ENCODE results near the gene ZNF792. TPM values are rescaled to one million over a fixed set of nuclear protein-coding genes. Genes with fewer than 3 reads are reported as not detected.
"Not testable (repeated sequence)": the region's sequence is repeated elsewhere in the genome, so short reads cannot be mapped to it uniquely, and the experiment has no call there.

Gene ZNF792
- polyA plus RNA-seq, 2 of the 4 experiments (the other 2 are of a cell fraction) = 2.0 to 3.7 TPM

DNA sequence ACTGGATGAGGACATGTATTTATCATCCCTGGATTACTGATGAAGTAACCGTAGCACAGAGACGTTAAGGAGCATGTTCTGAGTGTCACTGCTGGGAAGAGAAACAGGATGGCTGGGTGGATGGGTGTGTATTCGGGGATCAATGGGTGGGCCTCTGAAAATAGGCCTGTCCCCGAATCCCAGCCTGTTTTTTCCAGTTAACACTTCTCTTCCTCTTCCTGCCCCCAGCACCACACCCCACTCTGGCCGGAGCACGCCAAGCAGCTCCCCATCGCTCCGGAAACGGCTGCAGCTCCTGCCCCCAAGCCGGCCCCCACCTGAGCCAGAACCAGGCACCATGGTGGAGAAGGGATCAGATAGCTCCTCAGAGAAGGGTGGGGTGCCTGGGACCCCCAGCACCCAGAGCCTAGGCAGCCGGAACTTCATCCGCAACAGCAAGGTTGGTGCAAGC is 44.9 kb upstream of the ZNF792 start:
- H3K9me3 ChIP-seq = no peaks in the 10 kb centered on the region
- H3K4me1 ChIP-seq = peaks cover 65% of the 10 kb centered on the region
- ChIA-PET CTCF (interaction anchor here (1.3 to 61.4 kb wide), 6 partner anchors 3 to 127 kb away, joined by 5 to 1860 read pairs (median 20); partner anchors contain the start of genes GRAMD1A, LGI4, SCN1B and ZNF792), POLR2A (interaction anchor here (2.0 to 3.7 kb wide), 2 partner anchors 9 to 19 kb away, joined by 8 to 45 read pairs; partner anchors contain the start of genes GRAMD1A and SCN1B)
- TF ChIP-seq FOSB (CRISPR knock-in tag; IDR thresholded peaks at IDR 0.05) (0 out of 2 replicates have a peak, but pooled peaks have one; percentile 37), CEBPB (IDR thresholded peaks at IDR 0.05) (no peak)
- DNase-seq (ENCODE audit: low read depth in 1 of 2, low spot score in 1 of 2) (no peak), ATAC-seq (no peak), FAIRE-seq (peak; percentile 92)
- peak overlapping the region; percentile 4; the same call in 1 of the 3 replicates for H3K4me2 ChIP-seq
- no peak overlapping the region for H3K4me3 ChIP-seq
- H3K27ac ChIP-seq = peak overlapping the region; percentile 93 to 94
- 92% methylated on average over 12 of the region's 12 CpGs for WGBS (ENCODE audit: missing lambda C conversion rate)

DNA sequence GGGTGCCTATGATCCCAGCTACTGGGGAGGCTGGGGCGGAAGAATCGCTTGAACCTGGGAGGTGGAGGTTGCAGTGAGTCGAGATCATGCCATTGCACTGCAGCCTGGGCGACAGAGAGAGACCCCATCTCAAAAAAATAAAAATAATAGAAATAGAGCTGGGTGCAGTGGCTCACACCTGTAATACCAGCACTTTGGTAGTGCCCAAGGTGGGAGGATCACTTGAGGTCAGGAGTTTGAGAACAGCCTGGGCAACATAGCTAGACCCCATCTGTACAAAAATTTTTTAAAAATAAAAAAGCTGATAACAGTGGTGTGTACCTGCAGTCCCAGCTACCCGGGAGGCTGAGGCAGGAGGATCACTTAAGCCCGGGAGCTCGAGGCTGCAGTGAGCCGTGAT is 43.4 kb upstream of the ZNF792 start:
- FAIRE-seq; DNase-seq (ENCODE audit: low read depth in 1 of 2, low spot score in 1 of 2); H3K9me3 ChIP-seq; ATAC-seq; H3K4me3 ChIP-seq: not testable (repeated sequence)
- WGBS (ENCODE audit: missing lambda C conversion rate) = 94% methylated on average over 8 of the region's 8 CpGs
- Histone ChIP-seq H3K27ac (peak overlapping the region; percentile 93 to 94), H3K4me1 (peaks cover 76% of the 10 kb centered on the region), H3K4me2 (peak overlapping the region; percentile 76)
- POLR2A ChIA-PET = interaction anchor here (1.6 to 3.7 kb wide), 4 partner anchors 10 to 24 kb away, joined by 7 to 45 read pairs (median 20); partner anchors contain the start of gene SCN1B
- CTCF ChIA-PET = interaction anchor here (0.6 to 61.4 kb wide), 11 partner anchors 5 to 705 kb away, joined by 3 to 1860 read pairs (median 7); partner anchors contain the start of genes GRAMD1A, LGI4, SCN1B and ZNF792
- TF ChIP-seq TFCP2L1 (CRISPR knock-in tag; IDR thresholded peaks at IDR 0.05) = 0 out of 2 replicates have a peak, but pooled peaks have one; percentile 62

- TF ChIP-seq RAD21 (conservative IDR thresholded peaks at IDR 0.05 in 1 of 2, IDR thresholded peaks at IDR 0.05 in 1 of 2) = no peak
- no peak for TF ChIP-seq EP300 (IDR thresholded peaks at IDR 0.05)
- no peak for TF ChIP-seq ZNF302 (CRISPR knock-in tag; IDR thresholded peaks at IDR 0.05)
- no peak for TF ChIP-seq FOSB (CRISPR knock-in tag; IDR thresholded peaks at IDR 0.05)
- TF ChIP-seq EHF (CRISPR knock-in tag; IDR thresholded peaks at IDR 0.05) = 0 out of 2 replicates have a peak, but pooled peaks have one; percentile 9
- peak overlapping the region; percentile 76 for H3K4me2 ChIP-seq
- CTCF ChIA-PET = interaction anchor here (0.8 to 61.4 kb wide), 13 partner anchors 5 to 137 kb away, joined by 3 to 1860 read pairs (median 5); partner anchors contain the start of genes FXYD7, GRAMD1A, SCN1B and ZNF792
Observed at GRCh38 chr19:35006999-35007365, 43.0 kb upstream of the ZNF792 start.

DNA sequence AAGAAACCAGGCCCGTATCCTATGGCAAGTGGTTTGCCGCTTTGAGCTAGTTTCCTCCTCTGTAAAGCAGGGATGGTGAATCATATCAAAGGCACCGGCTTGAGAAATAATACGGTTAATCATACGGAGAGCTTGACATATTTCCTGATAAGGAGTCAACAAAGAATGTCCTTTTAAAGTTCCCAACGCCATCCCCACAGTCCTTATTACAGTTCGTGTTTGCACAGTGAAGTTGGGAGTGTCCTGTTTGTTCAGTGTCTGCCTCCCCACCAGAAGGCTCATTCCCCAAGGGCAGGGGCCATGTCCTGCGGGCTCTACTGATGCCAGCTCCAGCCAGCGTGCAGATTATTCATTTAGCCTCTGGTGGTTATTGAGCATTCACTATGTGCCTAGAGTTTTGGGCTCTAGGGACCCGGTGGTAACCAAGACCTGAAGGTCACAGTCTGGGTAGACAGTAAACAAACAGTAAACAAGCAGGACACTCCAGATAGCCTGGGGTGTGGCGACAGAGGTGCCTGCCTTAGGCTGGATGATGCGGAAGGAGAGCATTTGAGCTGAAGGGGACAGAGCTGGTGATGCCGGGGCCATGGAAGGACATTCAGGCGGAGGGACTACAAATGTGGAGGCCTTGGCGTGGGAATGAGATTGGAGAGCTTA is 42.4 kb upstream of the ZNF792 start:
- ChIA-PET POLR2A (interaction anchor here (0.6 to 3.7 kb wide), 18 partner anchors 8 to 636 kb away, joined by 3 to 45 read pairs (median 4); partner anchors contain the start of genes SCN1B, ZNF181, ZNF30 and ZNF302), CTCF (interaction anchor here (0.8 to 61.4 kb wide), 15 partner anchors 6 to 137 kb away, joined by 3 to 1860 read pairs (median 4); partner anchors contain the start of genes FXYD7, GRAMD1A, SCN1B and ZNF792)
- peak; percentile 98 to 100 for DNase-seq (ENCODE audit: low read depth in 1 of 2, low spot score in 1 of 2)
- Histone ChIP-seq H3K4me1 (peaks cover 79% of the 10 kb centered on the region), H3K27ac (peak overlapping the region; percentile 93 to 94), H3K9me3 (no peaks in the 10 kb centered on the region), H3K4me2 (peak overlapping the region; percentile 76), H3K4me3 (peak overlapping the region; percentile 25)
- 4% methylated on average over 15 of the region's 15 CpGs for WGBS (ENCODE audit: missing lambda C conversion rate)
- FAIRE-seq = peak; percentile 100
- ATAC-seq = peak; percentile 84 to 92
- TF ChIP-seq CBX2 (IDR thresholded peaks at IDR 0.05; ENCODE audit: borderline replicate concordance, low read depth) (no peak), NPAS2 (CRISPR knock-in tag; IDR thresholded peaks at IDR 0.05; ENCODE audit: borderline replicate concordance) (no peak), HMGXB4 (CRISPR knock-in tag; IDR thresholded peaks at IDR 0.05; ENCODE audit: borderline replicate concordance) (no peak), GATA3 (IDR thresholded peaks at IDR 0.05; ENCODE audit: borderline replicate concordance) (peak; percentile 100), TP53 (CRISPR knock-in tag; IDR thresholded peaks at IDR 0.05) (peak; percentile 90), FOSB (CRISPR knock-in tag; IDR thresholded peaks at IDR 0.05) (peak; percentile 69), CEBPB (IDR thresholded peaks at IDR 0.05) (peak; percentile 92 to 98), POLR2AphosphoS2 (conservative IDR thresholded peaks at IDR 0.05; ENCODE audit: low read length) (peak; percentile 95; the same call in 1 of the 2 replicates), ZNF302 (CRISPR knock-in tag; IDR thresholded peaks at IDR 0.05) (no peak), FOXS1 (CRISPR knock-in tag; IDR thresholded peaks at IDR 0.05) (no peak), NFE2L2 (conservative IDR thresholded peaks at IDR 0.05; ENCODE audit: low read length) (0 out of 2 replicates have a peak, but pooled peaks have one; percentile 1), EHMT2 (IDR thresholded peaks at IDR 0.05; ENCODE audit: low read depth) (no peak), BHLHE40 (IDR thresholded peaks at IDR 0.05; ENCODE audit: low read depth, low read length) (no peak), POLR2A (IDR thresholded peaks at IDR 0.05; ENCODE audit: low read length) (no peak)
- TF ChIP-seq, protein P1, sequence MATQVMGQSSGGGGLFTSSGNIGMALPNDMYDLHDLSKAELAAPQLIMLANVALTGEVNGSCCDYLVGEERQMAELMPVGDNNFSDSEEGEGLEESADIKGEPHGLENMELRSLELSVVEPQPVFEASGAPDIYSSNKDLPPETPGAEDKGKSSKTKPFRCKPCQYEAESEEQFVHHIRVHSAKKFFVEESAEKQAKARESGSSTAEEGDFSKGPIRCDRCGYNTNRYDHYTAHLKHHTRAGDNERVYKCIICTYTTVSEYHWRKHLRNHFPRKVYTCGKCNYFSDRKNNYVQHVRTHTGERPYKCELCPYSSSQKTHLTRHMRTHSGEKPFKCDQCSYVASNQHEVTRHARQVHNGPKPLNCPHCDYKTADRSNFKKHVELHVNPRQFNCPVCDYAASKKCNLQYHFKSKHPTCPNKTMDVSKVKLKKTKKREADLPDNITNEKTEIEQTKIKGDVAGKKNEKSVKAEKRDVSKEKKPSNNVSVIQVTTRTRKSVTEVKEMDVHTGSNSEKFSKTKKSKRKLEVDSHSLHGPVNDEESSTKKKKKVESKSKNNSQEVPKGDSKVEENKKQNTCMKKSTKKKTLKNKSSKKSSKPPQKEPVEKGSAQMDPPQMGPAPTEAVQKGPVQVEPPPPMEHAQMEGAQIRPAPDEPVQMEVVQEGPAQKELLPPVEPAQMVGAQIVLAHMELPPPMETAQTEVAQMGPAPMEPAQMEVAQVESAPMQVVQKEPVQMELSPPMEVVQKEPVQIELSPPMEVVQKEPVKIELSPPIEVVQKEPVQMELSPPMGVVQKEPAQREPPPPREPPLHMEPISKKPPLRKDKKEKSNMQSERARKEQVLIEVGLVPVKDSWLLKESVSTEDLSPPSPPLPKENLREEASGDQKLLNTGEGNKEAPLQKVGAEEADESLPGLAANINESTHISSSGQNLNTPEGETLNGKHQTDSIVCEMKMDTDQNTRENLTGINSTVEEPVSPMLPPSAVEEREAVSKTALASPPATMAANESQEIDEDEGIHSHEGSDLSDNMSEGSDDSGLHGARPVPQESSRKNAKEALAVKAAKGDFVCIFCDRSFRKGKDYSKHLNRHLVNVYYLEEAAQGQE (IDR thresholded peaks at IDR 0.05) = no peak
- TF ChIP-seq, protein P2, sequence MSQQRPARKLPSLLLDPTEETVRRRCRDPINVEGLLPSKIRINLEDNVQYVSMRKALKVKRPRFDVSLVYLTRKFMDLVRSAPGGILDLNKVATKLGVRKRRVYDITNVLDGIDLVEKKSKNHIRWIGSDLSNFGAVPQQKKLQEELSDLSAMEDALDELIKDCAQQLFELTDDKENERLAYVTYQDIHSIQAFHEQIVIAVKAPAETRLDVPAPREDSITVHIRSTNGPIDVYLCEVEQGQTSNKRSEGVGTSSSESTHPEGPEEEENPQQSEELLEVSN (IDR thresholded peaks at IDR 0.05; ENCODE audit: borderline replicate concordance, low read depth) = no peak

More at GRCh38 chr19:35006999-35007365, 43.0 kb upstream of the ZNF792 start:
- Histone ChIP-seq H3K4me1 (peaks cover 78% of the 10 kb centered on the region), H3K27ac (peak overlapping the region; percentile 93 to 94), H3K9me3 (no peaks in the 10 kb centered on the region), H3K4me3 (peak overlapping the region; percentile 25)
- POLR2A ChIA-PET = interaction anchor here (0.8 to 3.7 kb wide), 14 partner anchors 8 to 329 kb away, joined by 3 to 45 read pairs (median 6); partner anchors contain the start of genes SCN1B, ZNF181, ZNF30 and ZNF302
- DNase-seq (ENCODE audit: low read depth in 1 of 2, low spot score in 1 of 2) = no peak
- peak in 1 of 2 experiments; percentile 4; a peak in 3 of 6 replicates for ATAC-seq
- WGBS (ENCODE audit: missing lambda C conversion rate) = 92% methylated on average over 5 of the region's 5 CpGs
- FAIRE-seq = no peak
